ENCODE measurements around the gene KCNQ1. TPM values are rescaled to one million over a fixed set of nuclear protein-coding genes. Genes with fewer than 3 reads are reported as not detected.

The KCNQ1 gene
- total RNA-seq, 2 donors from 2014 or later = 38.9 to 46.1 TPM

DNA sequence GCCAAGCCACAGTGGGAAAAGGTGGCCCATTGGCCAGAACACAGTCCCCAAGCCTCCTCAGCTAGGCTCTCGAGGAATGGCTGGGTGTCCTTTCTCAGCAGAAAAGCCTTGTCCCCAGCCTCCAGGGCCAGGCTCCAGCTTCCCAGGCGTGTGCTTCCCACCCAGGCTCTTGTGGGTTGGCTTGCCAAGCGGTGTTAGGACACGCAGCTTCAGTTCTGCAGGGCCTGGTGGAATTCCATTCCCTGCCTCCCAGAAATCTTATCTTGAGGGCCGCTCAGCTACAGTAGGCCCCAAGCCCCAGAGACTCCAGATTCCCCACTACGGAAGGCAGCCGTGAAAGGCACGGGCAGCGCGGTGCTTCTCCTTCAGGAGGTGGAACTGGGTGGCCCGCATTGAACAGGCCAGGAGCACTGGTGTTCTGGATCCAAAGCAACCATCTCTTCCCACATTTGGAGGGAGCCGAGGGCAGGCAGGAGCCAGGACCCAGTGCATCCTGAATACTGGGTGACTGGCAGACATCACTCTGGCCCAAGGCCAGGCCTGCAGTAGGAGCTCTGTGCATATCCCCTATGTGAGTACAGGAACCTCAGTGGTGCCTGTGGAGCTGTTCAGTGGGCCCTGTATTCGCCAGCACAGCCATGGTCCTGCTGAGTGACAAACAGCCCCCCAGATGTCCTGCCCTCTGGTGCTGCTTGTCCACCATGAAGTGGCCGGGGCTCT is 271.7 kb downstream of the KCNQ1 start:
- Histone ChIP-seq H3K9me3 (no peaks in the 10 kb centered on the region), H3K27me3 (no peaks in the 10 kb centered on the region), H3K36me3 (replicated peaks in 1 of 2; ENCODE audit: insufficient read depth in 1 of 2, low read depth in 2 of 2) (no peaks in the 10 kb centered on the region), H3K27ac (no peak overlapping the region), H3K4me3 (no peak overlapping the region), H3K4me1 (no peaks in the 10 kb centered on the region)
- ATAC-seq (no peak), DNase-seq (no peak)
- 80 to 88% methylated on average over 1 to 14 of the region's 14 CpGs for WGBS, 2 donors
- no peak for TF ChIP-seq POLR2A (IDR thresholded peaks at IDR 0.05)
- TF ChIP-seq, protein P1, sequence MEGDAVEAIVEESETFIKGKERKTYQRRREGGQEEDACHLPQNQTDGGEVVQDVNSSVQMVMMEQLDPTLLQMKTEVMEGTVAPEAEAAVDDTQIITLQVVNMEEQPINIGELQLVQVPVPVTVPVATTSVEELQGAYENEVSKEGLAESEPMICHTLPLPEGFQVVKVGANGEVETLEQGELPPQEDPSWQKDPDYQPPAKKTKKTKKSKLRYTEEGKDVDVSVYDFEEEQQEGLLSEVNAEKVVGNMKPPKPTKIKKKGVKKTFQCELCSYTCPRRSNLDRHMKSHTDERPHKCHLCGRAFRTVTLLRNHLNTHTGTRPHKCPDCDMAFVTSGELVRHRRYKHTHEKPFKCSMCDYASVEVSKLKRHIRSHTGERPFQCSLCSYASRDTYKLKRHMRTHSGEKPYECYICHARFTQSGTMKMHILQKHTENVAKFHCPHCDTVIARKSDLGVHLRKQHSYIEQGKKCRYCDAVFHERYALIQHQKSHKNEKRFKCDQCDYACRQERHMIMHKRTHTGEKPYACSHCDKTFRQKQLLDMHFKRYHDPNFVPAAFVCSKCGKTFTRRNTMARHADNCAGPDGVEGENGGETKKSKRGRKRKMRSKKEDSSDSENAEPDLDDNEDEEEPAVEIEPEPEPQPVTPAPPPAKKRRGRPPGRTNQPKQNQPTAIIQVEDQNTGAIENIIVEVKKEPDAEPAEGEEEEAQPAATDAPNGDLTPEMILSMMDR (IDR thresholded peaks at IDR 0.05) = no peak
- intact Hi-C loops (cut with DNase I) = no loop called here

DNA sequence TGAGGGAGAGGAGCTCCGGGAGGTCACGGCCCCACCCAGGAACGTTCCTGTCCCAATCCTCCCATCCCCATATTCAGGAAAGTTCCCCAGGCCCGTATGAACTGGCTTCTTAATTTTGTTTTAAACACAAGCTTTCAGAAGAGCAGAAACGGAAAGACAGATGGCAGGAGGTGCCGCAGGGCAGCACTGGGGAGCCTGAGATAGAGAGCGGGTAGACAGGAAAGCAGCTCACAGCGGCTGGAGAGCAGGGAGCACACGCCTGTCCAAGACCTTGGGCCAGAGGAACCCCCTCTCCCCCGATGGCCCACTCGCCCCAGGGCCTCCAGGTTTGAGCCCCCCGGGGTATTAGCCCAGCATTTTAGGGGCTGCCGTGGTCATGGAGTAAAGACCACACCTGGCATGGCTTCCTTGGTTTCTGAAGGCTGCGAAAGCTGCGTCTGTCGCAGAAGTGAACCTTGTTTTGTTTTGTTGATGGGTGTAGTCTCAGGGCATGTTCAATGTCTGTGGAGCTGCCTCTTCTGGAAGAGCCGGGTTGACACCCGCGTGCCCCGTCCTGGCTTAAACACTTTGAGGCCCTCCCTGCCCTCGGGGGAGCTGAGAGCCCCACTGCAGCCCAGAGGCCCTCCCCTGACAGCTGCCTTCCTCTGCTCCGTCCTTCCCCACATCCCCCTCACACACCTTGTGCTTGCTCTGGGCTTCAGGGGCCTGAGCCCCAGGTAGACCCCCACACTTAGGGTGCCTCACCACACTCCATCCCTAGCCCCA is 272.9 kb downstream of the KCNQ1 start:
- no peak for DNase-seq
- H3K27ac ChIP-seq = no peak overlapping the region
- H3K27me3 ChIP-seq = no peaks in the 10 kb centered on the region
- ATAC-seq = no peak
- WGBS, 2 donors = 87 to 88% methylated on average over 17 to 22 of the region's 22 CpGs
- no peak for TF ChIP-seq POLR2A (IDR thresholded peaks at IDR 0.05)
- TF ChIP-seq, protein P1 (IDR thresholded peaks at IDR 0.05) = no peak
- intact Hi-C loops (cut with DNase I) = no loop called here
- H3K4me1 ChIP-seq = no peaks in the 10 kb centered on the region
- H3K9me3 ChIP-seq = no peaks in the 10 kb centered on the region
- no peaks in the 10 kb centered on the region for H3K36me3 ChIP-seq (replicated peaks in 1 of 2; ENCODE audit: insufficient read depth in 1 of 2, low read depth in 2 of 2)
- no peak overlapping the region for H3K4me3 ChIP-seq

- H3K27me3 ChIP-seq = no peaks in the 10 kb centered on the region
- TF ChIP-seq, protein P1 (IDR thresholded peaks at IDR 0.05) = no peak
- TF ChIP-seq POLR2A (IDR thresholded peaks at IDR 0.05) = no peak
- intact Hi-C loops (cut with DNase I) = no loop called here
- 97 to 99% methylated on average over 10 to 11 of the region's 11 CpGs for WGBS, 2 donors
- no peaks in the 10 kb centered on the region for H3K36me3 ChIP-seq (replicated peaks in 1 of 2; ENCODE audit: insufficient read depth in 1 of 2, low read depth in 2 of 2)
- ATAC-seq (no peak), DNase-seq (no peak)
- no peak overlapping the region for H3K27ac ChIP-seq
- no peaks in the 10 kb centered on the region for H3K9me3 ChIP-seq
- no peaks in the 10 kb centered on the region for H3K4me1 ChIP-seq
- H3K4me3 ChIP-seq = no peak overlapping the region
Observed at GRCh38 chr11:2718817-2719438, 274.1 kb downstream of the KCNQ1 start.

GRCh38 chr11:2719831-2720590 is 275.2 kb downstream of the KCNQ1 start:
- no peaks in the 10 kb centered on the region for H3K27me3 ChIP-seq
- intact Hi-C loops (cut with DNase I) = no loop called here
- no peaks in the 10 kb centered on the region for H3K36me3 ChIP-seq (replicated peaks in 1 of 2; ENCODE audit: insufficient read depth in 1 of 2, low read depth in 2 of 2)
- H3K9me3 ChIP-seq = no peaks in the 10 kb centered on the region
- ATAC-seq (no peak), DNase-seq (no peak)
- no peak for TF ChIP-seq POLR2A (IDR thresholded peaks at IDR 0.05)
- TF ChIP-seq, protein P1 (IDR thresholded peaks at IDR 0.05) = no peak
- no peak overlapping the region for H3K27ac ChIP-seq
- H3K4me1 ChIP-seq = peaks cover 2% of the 10 kb centered on the region
- WGBS, 2 donors = 81 to 93% methylated on average over 6 to 16 of the region's 17 CpGs
- H3K4me3 ChIP-seq = no peak overlapping the region

All from body of pancreas (tissue), 4 donors.